H1 (cell line): Measurements from ENCODE around the gene SPATA32. TPM values are rescaled to one million over a fixed set of nuclear protein-coding genes. Genes with fewer than 3 reads are reported as not detected.

Experiments
- BRCA1 ChIP-seq: IDR thresholded peaks from 2 replicates; pipeline ENCODE4 v1.6.1; 2012; ENCODE audit warnings: low read depth, low read length, improper control_type of control experiment
- EZH2 ChIP-seq: fragments of 200-600 bp; sonication (generic); IDR thresholded peaks from 2 replicates; pipeline ENCODE4 v1.7.1; 2012; ENCODE audit warnings: low read depth, mild to moderate bottlenecking, moderate library complexity, low read length, inconsistent platforms; ENCODE audit not compliant: severe bottlenecking
- GTF2F1 ChIP-seq: IDR thresholded peaks from 2 replicates; pipeline ENCODE4 v1.6.1; 2012; ENCODE audit warnings: low read depth, low read length, improper control_type of control experiment, borderline replicate concordance
- NANOG ChIP-seq: IDR thresholded peaks from 2 replicates; pipeline ENCODE4 v1.6.1; 2011; ENCODE audit warnings: low read length, low read depth, mild to moderate bottlenecking, inconsistent platforms; ENCODE audit not compliant: insufficient read depth, poor library complexity, severe bottlenecking
- POLR2AphosphoS5 ChIP-seq: IDR thresholded peaks from 2 replicates; pipeline ENCODE4 v1.6.1; 2011; ENCODE audit warnings: low read depth, low read length
- RAD21 ChIP-seq, 2 experiments: IDR thresholded peaks in 1 of 2; conservative IDR thresholded peaks in 1 of 2; 2 replicates each; pipeline ENCODE4 v1.6.1; 2011; ENCODE audit warnings: low read depth in 2 of 2, low read length in 2 of 2, improper control_type of control experiment in 1 of 2, inconsistent platforms in 1 of 2, mild to moderate bottlenecking in 1 of 2, moderate library complexity in 1 of 2
- RXRA ChIP-seq: IDR thresholded peaks from 2 replicates; pipeline ENCODE4 v1.6.1; 2011; ENCODE audit warnings: low read depth, mild to moderate bottlenecking, low read length, moderate library complexity; ENCODE audit not compliant: insufficient read depth
- SIN3A ChIP-seq, 2 experiments: IDR thresholded peaks in 1 of 2; conservative IDR thresholded peaks in 1 of 2; 2 replicates each; pipeline ENCODE4 v1.6.1; 2011 to 2012; ENCODE audit warnings: low read length in 2 of 2, improper control_type of control experiment in 1 of 2, low read depth in 1 of 2, mild to moderate bottlenecking in 1 of 2
- SP4 ChIP-seq: IDR thresholded peaks from 2 replicates; pipeline ENCODE4 v1.6.1; 2012; ENCODE audit warnings: low read length, inconsistent platforms
- polyA plus RNA-seq, 7 experiments: library from polyadenylated mRNA; depleted of rRNA in 3 of 7; stranded (reverse) in 5 of 7; unstranded in 2 of 7; fragments of >200 nt in 5 of 7; fragments of 200-250 nt in 2 of 7; gene quantifications; 1 replicate in 5 of 7; 2 replicates in 1 of 7; 4 replicates in 1 of 7; pipeline versions ENCODE4 v1.2.1 to v1.2.3, GENCODE V29; 2011 to 2013; ENCODE audit warnings: missing spikeins in 2 of 7, mixed read lengths in 2 of 7
- total RNA-seq: library from RNA; stranded (reverse); fragmentation: NEBNext Ultra II Directional; extraction: Animal tissue kit (Norgen Biotek cat#: 25700); gene quantifications from 2 replicates; pipeline ENCODE4 v1.2.1, GENCODE V29; 2021
- TF ChIP-seq, protein P1 (sequence below): fragments of 300-600 bp; sonication (generic); IDR thresholded peaks from 2 replicates; pipeline ENCODE4 v1.7.1; 2012; ENCODE audit warnings: low read length, moderate library complexity, mild to moderate bottlenecking, inconsistent platforms; ENCODE audit not compliant: insufficient replicate concordance

Gene SPATA32
- total and polyA plus RNA-seq, 2 of the 8 experiments (the other 6 are each of a cell fraction or from before 2014, with no cell fraction given), result 0.24 TPM; not detected in 1

DNA sequence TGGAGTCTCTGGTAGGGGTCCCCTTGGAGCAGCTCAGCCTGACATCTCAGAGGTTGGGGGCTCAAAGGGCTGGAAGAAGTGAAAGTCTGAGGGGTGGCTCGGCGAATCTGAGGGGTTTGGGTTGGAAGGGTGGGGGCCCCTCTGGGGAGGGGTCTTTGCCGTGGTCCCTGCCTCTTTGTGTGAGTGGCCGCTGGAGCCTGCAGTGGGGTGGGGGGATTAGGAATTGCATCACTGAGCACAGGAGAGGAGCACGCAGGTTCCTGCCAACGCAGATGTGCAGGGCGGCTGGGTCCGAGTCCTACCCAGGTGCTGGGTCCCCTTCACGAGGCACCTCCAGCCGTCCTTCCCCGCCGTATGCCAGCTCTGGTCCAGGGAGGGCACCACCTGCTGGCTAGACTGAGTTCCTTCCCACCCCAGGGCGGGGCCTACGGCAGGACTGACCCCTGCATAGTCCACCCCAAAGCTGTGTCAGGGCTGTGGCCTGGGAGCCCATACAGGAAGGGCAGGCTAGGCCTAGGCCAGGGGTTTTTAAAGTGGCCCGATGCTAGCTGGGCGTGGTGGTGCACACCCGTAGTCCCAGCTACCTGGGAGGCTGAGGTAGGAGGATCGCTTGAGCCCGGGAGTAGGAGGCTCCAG is 30.3 kb downstream of the SPATA32 start (continued):
- TF ChIP-seq RAD21 (IDR thresholded peaks at IDR 0.05 in 1 of 2, conservative IDR thresholded peaks at IDR 0.05 in 1 of 2; ENCODE audit: low read depth in 2 of 2, low read length in 2 of 2) (peak; percentile 27 to 49; a peak in 3 of 4 replicates), EZH2 (no peak), SP4 (no peak), RXRA (no peak), POLR2AphosphoS5 (no peak), GTF2F1 (no peak), BRCA1 (no peak), NANOG (no peak), SIN3A (conservative IDR thresholded peaks at IDR 0.05 in 1 of 2, IDR thresholded peaks at IDR 0.05 in 1 of 2; ENCODE audit: low read depth in 1 of 2, low read length in 2 of 2) (no peak)
- TF ChIP-seq, protein P1, sequence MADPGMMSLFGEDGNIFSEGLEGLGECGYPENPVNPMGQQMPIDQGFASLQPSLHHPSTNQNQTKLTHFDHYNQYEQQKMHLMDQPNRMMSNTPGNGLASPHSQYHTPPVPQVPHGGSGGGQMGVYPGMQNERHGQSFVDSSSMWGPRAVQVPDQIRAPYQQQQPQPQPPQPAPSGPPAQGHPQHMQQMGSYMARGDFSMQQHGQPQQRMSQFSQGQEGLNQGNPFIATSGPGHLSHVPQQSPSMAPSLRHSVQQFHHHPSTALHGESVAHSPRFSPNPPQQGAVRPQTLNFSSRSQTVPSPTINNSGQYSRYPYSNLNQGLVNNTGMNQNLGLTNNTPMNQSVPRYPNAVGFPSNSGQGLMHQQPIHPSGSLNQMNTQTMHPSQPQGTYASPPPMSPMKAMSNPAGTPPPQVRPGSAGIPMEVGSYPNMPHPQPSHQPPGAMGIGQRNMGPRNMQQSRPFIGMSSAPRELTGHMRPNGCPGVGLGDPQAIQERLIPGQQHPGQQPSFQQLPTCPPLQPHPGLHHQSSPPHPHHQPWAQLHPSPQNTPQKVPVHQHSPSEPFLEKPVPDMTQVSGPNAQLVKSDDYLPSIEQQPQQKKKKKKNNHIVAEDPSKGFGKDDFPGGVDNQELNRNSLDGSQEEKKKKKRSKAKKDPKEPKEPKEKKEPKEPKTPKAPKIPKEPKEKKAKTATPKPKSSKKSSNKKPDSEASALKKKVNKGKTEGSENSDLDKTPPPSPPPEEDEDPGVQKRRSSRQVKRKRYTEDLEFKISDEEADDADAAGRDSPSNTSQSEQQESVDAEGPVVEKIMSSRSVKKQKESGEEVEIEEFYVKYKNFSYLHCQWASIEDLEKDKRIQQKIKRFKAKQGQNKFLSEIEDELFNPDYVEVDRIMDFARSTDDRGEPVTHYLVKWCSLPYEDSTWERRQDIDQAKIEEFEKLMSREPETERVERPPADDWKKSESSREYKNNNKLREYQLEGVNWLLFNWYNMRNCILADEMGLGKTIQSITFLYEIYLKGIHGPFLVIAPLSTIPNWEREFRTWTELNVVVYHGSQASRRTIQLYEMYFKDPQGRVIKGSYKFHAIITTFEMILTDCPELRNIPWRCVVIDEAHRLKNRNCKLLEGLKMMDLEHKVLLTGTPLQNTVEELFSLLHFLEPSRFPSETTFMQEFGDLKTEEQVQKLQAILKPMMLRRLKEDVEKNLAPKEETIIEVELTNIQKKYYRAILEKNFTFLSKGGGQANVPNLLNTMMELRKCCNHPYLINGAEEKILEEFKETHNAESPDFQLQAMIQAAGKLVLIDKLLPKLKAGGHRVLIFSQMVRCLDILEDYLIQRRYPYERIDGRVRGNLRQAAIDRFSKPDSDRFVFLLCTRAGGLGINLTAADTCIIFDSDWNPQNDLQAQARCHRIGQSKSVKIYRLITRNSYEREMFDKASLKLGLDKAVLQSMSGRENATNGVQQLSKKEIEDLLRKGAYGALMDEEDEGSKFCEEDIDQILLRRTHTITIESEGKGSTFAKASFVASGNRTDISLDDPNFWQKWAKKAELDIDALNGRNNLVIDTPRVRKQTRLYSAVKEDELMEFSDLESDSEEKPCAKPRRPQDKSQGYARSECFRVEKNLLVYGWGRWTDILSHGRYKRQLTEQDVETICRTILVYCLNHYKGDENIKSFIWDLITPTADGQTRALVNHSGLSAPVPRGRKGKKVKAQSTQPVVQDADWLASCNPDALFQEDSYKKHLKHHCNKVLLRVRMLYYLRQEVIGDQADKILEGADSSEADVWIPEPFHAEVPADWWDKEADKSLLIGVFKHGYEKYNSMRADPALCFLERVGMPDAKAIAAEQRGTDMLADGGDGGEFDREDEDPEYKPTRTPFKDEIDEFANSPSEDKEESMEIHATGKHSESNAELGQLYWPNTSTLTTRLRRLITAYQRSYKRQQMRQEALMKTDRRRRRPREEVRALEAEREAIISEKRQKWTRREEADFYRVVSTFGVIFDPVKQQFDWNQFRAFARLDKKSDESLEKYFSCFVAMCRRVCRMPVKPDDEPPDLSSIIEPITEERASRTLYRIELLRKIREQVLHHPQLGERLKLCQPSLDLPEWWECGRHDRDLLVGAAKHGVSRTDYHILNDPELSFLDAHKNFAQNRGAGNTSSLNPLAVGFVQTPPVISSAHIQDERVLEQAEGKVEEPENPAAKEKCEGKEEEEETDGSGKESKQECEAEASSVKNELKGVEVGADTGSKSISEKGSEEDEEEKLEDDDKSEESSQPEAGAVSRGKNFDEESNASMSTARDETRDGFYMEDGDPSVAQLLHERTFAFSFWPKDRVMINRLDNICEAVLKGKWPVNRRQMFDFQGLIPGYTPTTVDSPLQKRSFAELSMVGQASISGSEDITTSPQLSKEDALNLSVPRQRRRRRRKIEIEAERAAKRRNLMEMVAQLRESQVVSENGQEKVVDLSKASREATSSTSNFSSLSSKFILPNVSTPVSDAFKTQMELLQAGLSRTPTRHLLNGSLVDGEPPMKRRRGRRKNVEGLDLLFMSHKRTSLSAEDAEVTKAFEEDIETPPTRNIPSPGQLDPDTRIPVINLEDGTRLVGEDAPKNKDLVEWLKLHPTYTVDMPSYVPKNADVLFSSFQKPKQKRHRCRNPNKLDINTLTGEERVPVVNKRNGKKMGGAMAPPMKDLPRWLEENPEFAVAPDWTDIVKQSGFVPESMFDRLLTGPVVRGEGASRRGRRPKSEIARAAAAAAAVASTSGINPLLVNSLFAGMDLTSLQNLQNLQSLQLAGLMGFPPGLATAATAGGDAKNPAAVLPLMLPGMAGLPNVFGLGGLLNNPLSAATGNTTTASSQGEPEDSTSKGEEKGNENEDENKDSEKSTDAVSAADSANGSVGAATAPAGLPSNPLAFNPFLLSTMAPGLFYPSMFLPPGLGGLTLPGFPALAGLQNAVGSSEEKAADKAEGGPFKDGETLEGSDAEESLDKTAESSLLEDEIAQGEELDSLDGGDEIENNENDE, result no peak
